ENCODE results near the gene SKA3.

The SKA3 gene

DNA sequence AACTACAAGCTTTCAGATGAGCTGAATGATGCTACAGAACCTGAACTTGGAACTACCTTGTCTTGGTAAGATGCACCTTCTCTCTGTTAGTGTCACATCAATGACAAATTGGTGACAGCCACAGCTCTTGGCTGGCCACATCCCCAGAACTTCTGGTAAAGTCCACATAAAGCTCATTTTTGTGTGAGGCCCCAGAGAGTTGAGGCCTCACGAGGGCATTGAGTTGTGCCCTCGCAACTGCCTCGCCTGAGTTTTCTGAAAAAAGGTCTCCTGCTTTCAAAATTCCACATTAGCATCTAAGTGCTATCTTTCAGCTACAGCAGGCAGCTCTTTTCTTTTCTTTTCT is 42.7 kb upstream of the SKA3 start (continued):
- TF ChIP-seq, protein P1, sequence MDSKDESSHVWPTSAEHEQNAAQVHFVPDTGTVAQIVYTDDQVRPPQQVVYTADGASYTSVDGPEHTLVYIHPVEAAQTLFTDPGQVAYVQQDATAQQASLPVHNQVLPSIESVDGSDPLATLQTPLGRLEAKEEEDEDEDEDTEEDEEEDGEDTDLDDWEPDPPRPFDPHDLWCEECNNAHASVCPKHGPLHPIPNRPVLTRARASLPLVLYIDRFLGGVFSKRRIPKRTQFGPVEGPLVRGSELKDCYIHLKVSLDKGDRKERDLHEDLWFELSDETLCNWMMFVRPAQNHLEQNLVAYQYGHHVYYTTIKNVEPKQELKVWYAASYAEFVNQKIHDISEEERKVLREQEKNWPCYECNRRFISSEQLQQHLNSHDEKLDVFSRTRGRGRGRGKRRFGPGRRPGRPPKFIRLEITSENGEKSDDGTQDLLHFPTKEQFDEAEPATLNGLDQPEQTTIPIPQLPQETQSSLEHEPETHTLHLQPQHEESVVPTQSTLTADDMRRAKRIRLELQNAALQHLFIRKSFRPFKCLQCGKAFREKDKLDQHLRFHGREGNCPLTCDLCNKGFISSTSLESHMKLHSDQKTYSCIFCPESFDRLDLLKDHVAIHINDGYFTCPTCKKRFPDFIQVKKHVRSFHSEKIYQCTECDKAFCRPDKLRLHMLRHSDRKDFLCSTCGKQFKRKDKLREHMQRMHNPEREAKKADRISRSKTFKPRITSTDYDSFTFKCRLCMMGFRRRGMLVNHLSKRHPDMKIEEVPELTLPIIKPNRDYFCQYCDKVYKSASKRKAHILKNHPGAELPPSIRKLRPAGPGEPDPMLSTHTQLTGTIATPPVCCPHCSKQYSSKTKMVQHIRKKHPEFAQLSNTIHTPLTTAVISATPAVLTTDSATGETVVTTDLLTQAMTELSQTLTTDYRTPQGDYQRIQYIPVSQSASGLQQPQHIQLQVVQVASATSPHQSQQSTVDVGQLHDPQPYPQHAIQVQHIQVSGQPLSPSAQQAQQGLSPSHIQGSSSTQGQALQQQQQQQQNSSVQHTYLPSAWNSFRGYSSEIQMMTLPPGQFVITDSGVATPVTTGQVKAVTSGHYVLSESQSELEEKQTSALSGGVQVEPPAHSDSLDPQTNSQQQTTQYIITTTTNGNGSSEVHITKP (tag by site-specific recombination; IDR thresholded peaks at IDR 0.05): no peak
- no peak for TF ChIP-seq ZNF239 (tag by site-specific recombination; IDR thresholded peaks at IDR 0.05)
- TF ChIP-seq ZNF544 (tag by site-specific recombination; IDR thresholded peaks at IDR 0.05): no peak
- no peak for TF ChIP-seq KLF17 (tag by site-specific recombination; IDR thresholded peaks at IDR 0.05)

DNA sequence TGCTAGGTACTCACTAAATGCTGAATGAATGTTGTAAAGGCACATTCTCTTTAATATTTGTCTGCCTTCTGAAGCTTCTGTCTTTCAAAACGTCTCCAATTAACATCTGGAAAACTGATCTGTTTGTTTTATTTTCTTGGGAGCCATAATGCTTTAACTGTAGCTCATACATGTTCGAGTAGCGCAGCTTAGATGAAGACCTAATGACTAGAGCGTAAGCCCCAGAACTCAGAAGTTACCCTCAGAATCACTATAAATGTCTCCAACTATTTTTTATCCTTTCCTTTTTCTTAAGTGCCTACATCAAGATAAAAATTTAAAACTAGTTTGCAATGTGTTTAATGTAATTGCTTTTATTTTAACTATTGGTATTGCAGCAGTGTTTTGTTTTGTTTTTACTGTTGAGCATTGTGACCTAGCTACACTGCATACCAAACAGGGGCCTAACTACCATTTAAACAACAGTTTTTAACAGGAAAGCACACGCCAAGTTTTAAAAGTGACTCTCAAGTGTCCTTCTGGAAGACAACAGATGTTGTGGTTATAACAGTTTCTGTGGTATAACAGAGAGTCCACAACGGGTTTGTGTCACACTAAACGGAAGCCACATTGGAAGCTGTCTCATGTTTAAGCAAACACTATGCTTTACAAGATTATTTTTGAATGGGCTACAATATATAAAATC is 42.1 kb upstream of the SKA3 start:
- no peak overlapping the region for H3K4me3 ChIP-seq (ENCODE audit: low read depth, low read length)
- no peak for TF ChIP-seq TRIM28 (IDR thresholded peaks at IDR 0.05; ENCODE audit: borderline replicate concordance, low read length)
- no peak for TF ChIP-seq BCL11B (tag by site-specific recombination; IDR thresholded peaks at IDR 0.05; ENCODE audit: low read depth)
- TF ChIP-seq ZNF211 (tag by site-specific recombination; IDR thresholded peaks at IDR 0.05; ENCODE audit: low read depth): no peak
- no peak for TF ChIP-seq ZNF521 (tag by site-specific recombination; IDR thresholded peaks at IDR 0.05)
- TF ChIP-seq ZNF792 (tag by site-specific recombination; IDR thresholded peaks at IDR 0.05): no peak
- TF ChIP-seq ZNF555 (tag by site-specific recombination; conservative IDR thresholded peaks at IDR 0.05): no peak
- no peak for TF ChIP-seq ZNF658 (tag by site-specific recombination; IDR thresholded peaks at IDR 0.05)
- TF ChIP-seq ZBTB49 (tag by site-specific recombination; IDR thresholded peaks at IDR 0.05; ENCODE audit: low read depth): no peak
- no peak for TF ChIP-seq ZNF121 (tag by site-specific recombination; IDR thresholded peaks at IDR 0.05)
- TF ChIP-seq ZNF629 (tag by site-specific recombination; IDR thresholded peaks at IDR 0.05): no peak
- TF ChIP-seq ZBTB44 (tag by site-specific recombination; IDR thresholded peaks at IDR 0.05): no peak
- TF ChIP-seq PATZ1 (tag by site-specific recombination; IDR thresholded peaks at IDR 0.05): no peak
- no peak for TF ChIP-seq OSR2 (tag by site-specific recombination; IDR thresholded peaks at IDR 0.05)
- TF ChIP-seq ZNF549 (tag by site-specific recombination; IDR thresholded peaks at IDR 0.05): no peak
- TF ChIP-seq, protein P2, sequence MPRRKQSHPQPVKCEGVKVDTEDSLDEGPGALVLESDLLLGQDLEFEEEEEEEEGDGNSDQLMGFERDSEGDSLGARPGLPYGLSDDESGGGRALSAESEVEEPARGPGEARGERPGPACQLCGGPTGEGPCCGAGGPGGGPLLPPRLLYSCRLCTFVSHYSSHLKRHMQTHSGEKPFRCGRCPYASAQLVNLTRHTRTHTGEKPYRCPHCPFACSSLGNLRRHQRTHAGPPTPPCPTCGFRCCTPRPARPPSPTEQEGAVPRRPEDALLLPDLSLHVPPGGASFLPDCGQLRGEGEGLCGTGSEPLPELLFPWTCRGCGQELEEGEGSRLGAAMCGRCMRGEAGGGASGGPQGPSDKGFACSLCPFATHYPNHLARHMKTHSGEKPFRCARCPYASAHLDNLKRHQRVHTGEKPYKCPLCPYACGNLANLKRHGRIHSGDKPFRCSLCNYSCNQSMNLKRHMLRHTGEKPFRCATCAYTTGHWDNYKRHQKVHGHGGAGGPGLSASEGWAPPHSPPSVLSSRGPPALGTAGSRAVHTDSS (tag by site-specific recombination; IDR thresholded peaks at IDR 0.05): no peak
- TF ChIP-seq INSM2 (tag by site-specific recombination; IDR thresholded peaks at IDR 0.05): no peak
- no peaks in the 10 kb centered on the region for H3K9me3 ChIP-seq (ENCODE audit: control insufficient read depth, insufficient read depth, low read depth, low read length)
- ChIA-PET CTCF (no interaction called here), POLR2A (no interaction called here)
- no peaks in the 10 kb centered on the region for H3K36me3 ChIP-seq (ENCODE audit: control insufficient read depth in 2 of 2, insufficient read depth in 1 of 2, low read length in 2 of 2)
- no peak overlapping the region for H3K27ac ChIP-seq (ENCODE audit: extremely low read depth, low read depth, low read length)
- H3K4me1 ChIP-seq (ENCODE audit: control insufficient read depth, insufficient read depth, low read length): no peaks in the 10 kb centered on the region
